ENCODE results near the gene APCDD1L.

GRCh38 chr20:58497724-58498469, 17.3 kb downstream of the APCDD1L start:
- TF ChIP-seq SP1 (IDR thresholded peaks at IDR 0.05) (no peak), ZNF384 (IDR thresholded peaks at IDR 0.05) (no peak)
